GM19328 (cell line): ENCODE data around the gene ASXL3.

ENCODE experiments used
- ATAC-seq: cut with Tn5 transposase; IDR thresholded peaks from one replicate; pipeline ENCODE4 v1.9.1; 2021; ENCODE audit warnings: mild to moderate bottlenecking, moderate library complexity; ENCODE audit not compliant: unreplicated experiment

The ASXL3 gene

GRCh38 chr18:33712719-33713118 lies 134.7 kb downstream of the ASXL3 start:
- no peak for ATAC-seq

- ATAC-seq, result no peak
These were observed 138.2 kb downstream of the ASXL3 start for GRCh38 chr18:33716061-33716683.

GRCh38 chr18:33717339-33717738 lies 139.3 kb downstream of the ASXL3 start:
- no peak for ATAC-seq

GRCh38 chr18:33720133-33720532 lies 142.1 kb downstream of the ASXL3 start:
- ATAC-seq, result no peak

GRCh38 chr18:33729556-33729955 lies 151.5 kb downstream of the ASXL3 start:
- ATAC-seq, result no peak

GRCh38 chr18:33733376-33733775 lies 155.4 kb downstream of the ASXL3 start:
- no peak for ATAC-seq

GRCh38 chr18:33735428-33735827 lies 157.4 kb downstream of the ASXL3 start:
- no peak for ATAC-seq

GRCh38 chr18:33741760-33742159 lies 163.7 kb downstream of the ASXL3 start:
- no peak for ATAC-seq

GRCh38 chr18:33744032-33744697 lies 166.1 kb downstream of the ASXL3 start:
- ATAC-seq, result no peak

- no peak for ATAC-seq
These were observed 167.3 kb downstream of the ASXL3 start for GRCh38 chr18:33745151-33745795.

- no peak for ATAC-seq
These were observed 168.0 kb downstream of the ASXL3 start for GRCh38 chr18:33745871-33746545.

- no peak for ATAC-seq
These were observed 171.8 kb downstream of the ASXL3 start for GRCh38 chr18:33749834-33750233.

GRCh38 chr18:33750366-33750765 lies 172.3 kb downstream of the ASXL3 start:
- ATAC-seq, result no peak

- ATAC-seq, result no peak
These were observed 173.7 kb downstream of the ASXL3 start for GRCh38 chr18:33751613-33752221.

- no peak for ATAC-seq
These were observed 177.4 kb downstream of the ASXL3 start for GRCh38 chr18:33755391-33755790.

- ATAC-seq, result no peak
These were observed 178.0 kb downstream of the ASXL3 start for GRCh38 chr18:33755931-33756560.

GRCh38 chr18:33757037-33757436 lies 179.0 kb downstream of the ASXL3 start:
- no peak for ATAC-seq

- ATAC-seq, result no peak
These were observed 183.3 kb downstream of the ASXL3 start for GRCh38 chr18:33761363-33761762.

GRCh38 chr18:33781429-33781828 lies 203.4 kb downstream of the ASXL3 start:
- ATAC-seq, result no peak
